ENCODE results near the gene SERGEF.
A peak's percentile ranks its signal among the peaks of the same experiment; 100 is the strongest.

Gene SERGEF

DNA sequence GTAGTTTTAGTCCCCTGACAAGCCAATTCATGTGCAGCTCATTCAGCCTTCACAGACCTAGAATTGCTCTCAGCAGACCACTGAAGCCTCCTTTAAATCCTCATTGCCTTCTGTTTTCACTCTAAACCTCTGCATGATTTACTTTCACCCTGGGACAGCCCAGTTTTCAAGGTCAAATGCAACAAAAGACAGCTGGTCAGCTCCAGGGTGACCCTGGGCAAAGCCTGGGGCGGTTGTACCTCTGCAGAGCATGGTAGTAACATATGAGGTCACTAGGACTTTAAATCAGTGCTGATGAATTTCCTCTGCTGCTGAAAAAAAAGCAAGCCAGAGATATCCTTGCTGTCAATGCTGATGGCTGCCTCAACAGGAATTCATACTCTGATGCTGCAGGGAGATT is 62.2 kb downstream of the SERGEF start:
- no peak for DNase-seq

DNA sequence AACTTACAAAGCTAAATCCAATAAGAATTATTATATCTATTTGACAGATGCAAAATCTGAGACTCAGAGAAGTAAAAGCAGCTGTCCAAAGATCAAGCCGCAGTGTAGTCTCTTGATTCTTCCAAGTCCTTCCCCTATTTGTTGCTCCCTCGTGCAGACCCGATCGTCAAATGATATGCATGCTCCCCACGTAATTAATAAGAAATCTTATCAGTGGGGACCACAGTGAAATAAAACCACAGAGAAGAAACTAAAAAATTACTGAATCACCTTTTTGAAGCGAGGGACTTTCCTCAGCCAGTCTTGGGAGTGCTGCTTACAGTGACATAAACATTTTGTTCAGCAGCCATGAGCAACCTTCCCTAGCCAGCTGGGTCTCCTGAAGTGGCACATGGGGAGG is 64.6 kb downstream of the SERGEF start:
- DNase-seq, result peak; percentile 22

DNA sequence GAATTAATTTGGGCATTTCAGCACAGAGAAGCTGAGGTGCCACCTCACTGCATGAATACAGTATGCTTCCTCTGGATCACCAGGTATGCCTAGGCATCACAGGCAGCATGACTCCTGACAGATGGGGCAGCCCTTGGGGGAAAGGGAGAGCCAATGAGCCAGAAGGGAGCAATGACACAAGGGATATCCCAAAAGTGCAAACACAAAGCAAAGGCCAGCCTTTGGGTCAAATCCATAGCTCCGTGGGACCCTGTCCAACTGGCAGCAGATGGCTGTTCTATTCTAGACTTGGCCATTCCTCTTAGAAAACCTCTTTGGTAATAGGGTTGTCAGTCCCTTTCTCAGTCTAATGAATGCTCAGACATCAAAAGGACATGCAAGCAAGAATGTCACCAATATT is 73.3 kb downstream of the SERGEF start:
- no peak for DNase-seq

DNA sequence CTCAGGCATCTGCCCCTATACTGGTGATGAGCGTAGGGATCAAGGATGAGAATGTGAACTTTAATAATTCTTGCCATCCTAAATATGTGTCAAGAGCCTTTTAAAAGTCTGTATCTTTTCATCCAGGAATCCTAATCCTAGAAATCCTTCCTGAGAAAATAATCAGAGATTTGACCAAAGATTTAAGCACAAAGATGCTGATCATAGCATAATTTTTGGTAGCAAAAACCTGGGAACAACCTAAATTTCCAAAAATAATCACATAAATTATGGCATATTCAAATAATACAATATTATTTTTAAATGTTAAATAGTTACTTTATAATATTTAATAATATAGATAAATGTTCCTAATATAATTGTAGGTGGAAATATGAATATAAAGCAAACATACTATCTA is 76.1 kb downstream of the SERGEF start:
- no peak for DNase-seq

DNA sequence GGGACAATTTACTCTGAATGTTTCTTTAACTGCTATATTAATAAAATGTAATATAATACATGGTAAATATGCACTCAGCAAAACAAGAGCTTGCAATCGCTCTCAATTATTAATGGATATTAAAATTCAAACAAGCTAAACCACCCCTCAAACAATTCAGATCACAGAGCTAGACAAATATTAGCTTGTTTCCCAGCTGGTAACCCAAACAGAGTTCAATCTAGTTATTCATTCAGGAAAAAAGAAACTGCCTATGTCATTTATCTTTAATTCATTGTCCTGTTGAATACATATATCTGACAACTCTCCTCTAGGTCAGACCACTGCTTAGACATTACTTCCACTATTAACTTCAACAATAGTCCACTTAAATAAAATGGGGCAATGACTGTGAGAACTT is 78.7 kb downstream of the SERGEF start:
- DNase-seq, result no peak

DNA sequence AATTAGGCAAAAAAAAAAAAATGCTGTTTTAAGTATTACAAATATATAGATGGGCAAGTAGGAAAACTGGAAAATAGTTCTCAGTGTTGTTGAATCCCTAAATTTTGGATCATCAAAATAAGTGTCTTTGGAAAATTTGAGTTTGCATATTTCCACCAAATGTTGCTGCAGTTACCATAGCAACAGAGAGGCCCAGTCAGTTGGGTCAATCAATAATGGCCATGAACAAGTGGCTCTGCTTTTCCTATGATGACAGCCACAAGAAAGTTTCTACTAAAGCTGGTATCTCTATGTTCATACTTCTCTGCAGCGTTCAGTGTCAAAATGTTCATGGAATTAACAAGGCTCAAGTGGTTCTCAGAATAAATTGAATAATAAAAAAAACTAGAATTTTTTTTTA is 79.1 kb downstream of the SERGEF start:
- no peak for DNase-seq

DNA sequence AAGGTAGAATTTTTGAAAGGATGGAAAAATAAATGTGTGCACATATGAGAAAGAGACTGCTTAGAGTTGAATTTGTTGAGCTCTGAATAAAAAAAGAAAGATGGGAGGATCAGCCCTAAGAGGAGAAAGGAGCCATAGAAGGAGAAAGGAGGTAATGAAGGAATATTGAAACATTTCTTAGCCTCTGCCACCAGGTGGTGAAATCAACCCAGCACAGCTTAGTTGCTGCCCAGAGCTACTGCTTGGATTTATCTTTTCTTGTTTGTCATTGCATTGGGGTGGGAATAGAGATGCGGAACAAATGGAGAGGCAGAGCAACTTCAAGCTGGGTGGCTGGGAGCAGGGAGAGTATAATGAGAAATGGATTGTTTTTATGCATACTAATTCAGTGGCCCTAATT is 80.4 kb downstream of the SERGEF start:
- no peak for DNase-seq

DNA sequence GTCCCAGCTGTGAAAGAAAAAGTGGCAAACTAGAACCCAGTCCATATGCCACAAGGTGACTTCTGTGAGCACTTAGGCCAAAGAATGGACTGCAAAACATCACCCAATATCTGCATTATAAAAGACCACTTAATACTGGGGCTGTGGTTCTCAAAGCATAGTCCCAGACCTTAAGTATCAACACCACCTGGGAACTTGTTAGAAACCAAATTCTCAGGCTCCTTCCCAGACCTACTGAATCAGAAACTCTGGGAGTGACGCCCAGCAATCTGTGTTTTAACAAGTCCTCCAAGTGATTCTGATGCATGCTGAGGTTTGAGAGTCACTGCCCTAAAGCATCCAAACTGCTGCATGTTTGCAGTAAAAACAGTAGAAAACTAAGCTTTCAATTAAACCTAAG is 81.3 kb downstream of the SERGEF start:
- DNase-seq, result no peak

DNA sequence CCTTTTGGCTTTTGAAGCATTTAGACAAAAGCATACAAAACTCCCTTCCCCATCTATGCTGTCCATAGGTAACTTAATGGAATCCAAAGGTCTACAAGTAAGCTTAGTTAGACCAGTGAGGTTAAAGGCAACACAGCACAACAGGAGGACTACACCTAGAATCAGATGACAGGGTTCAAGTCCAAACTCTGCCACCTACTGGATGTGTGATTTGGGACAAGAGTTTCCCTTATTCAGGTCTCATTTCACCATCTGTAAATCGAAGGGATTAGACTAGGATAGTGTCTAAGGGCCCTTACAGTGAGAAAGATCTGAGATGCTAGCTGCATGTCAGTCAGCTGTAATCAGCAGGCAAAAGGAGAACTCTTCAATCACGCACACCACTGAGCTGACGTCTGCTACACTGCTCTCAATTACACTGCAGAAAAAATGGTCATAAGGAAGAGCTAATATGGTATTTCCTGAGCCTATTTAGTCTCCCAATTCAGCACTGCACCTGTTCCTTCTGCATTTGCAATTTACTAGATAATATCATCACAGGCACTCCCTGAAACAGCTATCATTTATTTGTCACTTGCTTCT is 82.2 kb downstream of the SERGEF start:
- DNase-seq, result no peak

DNA sequence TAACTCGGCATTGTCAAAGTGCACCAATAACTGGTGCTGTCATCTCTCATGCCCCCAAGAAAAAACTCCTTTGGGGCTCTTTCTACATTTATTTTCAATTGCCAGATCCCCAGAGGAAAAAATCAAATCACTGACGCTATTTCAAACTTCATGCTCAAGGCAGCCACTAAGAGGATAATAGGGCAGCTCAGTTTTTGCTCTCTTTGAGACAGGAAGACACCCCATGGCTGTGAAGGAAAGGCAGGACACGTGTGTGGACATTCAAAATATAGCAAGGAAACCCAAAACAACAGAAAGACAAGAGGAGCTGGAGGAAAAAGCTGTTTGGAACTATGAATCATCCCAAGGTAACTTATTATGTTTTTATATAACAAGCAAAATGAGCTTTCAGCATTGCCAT is 83.7 kb downstream of the SERGEF start:
- no peak for DNase-seq

DNA sequence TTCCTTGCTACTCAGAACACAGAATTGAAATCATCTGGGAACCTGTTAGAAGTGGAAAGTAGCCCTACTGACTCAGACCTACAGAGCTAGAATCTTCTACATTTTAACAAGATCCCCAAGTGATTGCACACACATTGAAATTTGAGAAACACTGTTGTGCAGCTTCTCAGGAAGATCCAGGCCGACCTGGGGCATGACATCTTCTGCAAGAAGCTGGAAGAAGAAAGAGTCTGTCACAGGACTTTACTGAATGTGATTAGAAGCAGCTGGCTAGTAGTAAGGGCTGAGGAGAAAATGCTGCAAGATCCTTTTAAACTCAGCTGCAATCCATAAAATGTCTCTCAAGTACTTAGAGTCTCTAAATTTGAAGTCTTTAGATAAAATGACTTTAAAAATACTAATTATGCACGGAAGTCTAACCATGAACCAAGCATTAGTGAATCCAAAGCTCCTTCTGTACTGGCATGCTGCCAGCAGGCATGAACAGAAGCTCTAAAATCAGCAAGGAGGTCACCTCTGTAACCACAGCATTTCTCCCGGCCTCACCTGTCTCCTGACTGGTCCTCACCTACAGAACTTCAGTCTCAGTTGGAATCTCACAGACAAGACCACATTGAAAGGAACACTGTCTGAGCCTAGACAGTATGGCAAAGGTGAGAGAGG is 85.0 kb downstream of the SERGEF start:
- no peak for DNase-seq

DNA sequence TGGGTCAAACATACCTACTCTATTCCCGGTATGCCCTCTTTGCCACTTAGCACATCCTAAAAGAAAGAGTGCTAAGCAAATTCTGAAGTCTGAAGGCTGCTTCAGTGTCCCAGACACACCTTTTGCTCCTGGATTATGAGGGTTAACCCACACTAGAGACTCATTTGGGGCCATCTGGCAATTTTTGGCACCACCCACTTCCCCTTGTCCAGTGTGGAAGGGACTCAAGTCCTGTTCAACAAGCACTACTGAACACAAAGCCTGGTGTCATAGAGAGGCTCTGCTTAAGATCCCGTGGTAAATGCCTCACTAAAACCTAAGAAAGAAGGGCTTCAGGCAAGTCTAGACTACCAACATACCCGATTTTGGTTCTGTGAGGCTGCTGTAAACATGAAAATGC is 85.8 kb downstream of the SERGEF start:
- DNase-seq, result no peak

DNA sequence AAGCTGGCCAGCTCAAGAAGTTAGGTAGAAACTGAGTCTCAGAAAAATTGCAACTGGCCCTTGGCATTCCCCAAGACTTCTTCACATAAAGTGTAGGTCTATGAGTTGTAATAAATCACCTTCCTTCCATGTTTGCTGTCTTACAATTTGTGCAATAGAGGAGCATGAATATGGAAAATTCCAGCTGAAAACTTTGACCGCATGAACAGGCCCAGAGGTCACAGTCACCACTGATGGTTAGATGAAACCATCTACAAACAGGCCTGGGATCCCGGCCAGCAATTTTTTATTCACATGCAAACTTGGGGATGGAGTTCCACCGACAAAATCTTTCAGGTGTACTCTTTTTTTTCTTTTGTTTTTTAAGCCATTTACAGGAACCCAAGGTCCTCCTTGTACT is 88.1 kb downstream of the SERGEF start:
- no peak for DNase-seq

DNA sequence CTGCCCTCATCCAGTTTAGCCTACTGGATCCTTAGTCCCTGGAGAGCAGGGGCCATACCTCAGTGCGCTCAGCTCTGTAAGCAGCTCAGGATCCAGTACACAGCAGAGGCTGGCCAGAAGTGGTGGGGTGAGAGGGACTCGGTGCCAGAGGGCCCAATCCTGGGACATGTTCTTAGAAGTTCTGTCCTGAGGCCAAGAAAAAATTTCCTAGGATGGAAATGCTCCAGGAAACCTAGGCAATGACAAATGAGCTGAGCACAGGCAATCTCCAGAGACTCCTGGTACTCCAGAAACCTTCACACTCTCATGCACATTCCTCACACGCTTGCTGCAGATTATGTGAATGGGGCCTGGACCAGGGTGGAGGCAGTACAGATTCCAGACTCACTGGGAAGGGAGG is 89.6 kb downstream of the SERGEF start:
- no peak for DNase-seq

DNA sequence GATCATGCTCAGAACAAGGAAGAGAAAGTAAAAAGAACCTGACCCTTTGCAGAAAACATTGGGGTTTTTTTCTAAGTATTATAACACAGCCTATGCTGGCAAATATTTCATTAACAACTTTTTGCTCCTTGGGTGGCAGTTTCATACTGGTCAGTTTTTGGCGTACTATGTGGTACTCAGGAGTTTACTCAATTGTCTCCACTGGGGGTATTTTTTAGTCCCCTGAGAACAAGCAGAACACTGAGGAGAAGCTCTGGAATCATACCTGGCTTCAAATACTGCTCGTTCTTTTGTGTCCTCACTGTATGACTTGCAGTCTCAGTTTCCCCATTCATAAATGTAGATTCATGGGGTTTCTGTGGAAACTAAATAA is 90.4 kb downstream of the SERGEF start:
- DNase-seq, result no peak

DNA sequence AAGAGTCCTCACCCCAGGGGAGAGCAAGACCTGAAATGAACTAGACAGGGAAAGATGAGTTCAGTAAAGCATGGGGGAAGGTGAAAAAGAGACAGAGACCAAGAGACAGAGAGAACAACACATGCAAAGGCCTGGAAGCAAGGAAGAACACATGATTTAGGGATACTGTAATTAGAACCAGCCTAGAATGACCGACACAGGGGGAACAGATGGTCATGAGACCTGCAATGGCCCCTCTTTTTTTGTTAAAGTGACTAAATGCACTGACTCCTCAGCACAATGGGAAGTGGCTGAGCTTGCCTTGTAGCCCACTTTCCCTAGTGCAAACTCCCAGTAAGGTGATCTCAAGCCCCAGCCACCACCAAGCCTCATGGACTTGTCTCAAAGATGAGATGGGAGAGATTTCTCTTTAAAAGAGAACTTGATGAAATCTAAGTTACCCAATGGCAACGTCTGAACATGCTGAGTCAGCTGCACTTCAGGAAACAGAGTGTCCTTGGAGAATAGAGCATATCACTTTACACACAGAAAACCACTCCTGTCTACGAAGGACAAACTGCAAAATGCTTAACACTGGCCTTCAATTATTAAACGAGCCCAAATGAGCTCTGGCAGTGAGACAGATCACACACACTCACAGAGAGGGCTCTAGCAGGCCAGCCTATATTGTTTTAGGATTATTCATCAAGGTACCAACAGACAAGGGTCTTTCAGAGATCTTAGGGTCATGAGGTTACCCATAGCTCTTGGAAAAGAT is 91.0 kb downstream of the SERGEF start:
- peak; percentile 22 for DNase-seq

DNA sequence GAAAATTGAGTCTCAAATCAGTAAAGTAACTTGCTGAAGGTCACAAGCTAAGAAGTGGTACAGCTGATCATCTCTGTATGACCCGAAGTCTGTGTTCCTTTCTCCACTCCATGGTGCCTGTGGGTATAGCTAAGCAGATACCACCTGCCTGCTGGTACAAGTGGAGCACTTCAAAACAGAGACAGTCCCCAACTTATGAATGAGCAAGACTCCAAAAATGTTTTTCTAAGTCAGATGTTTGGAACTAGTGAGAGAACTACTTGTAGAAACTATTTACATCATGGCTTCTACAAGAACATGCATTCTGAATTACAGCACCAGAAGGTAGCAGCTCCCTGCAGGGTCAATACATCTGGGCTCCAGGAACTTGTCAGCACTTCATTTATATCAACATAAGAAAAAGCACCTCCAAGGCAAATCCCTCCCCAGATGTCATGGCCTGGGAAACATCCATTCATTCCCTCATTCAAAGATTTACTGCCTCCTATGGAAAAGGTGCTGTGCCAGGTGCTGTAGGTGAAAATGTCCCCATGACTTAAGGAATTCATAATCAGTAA is 94.7 kb downstream of the SERGEF start:
- DNase-seq, result no peak

DNA sequence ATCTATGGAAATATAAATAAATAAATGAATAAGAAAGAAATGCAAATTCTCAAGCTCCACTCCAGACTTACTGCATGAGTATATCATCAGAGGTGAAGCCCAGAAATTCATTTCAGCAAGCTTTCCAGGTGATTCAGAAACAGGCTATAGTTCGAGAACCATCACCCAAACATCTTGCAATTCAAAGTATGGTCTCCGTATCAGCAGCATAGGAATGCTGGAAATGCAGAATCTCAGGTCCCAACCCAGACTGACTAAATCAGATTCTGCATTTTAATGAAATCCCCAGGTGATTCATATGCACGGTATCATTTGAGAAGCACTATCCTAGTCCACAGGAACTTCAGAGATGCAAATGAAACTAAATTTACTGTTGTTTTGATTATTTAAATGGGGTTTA is 95.3 kb downstream of the SERGEF start:
- no peak for DNase-seq

DNA sequence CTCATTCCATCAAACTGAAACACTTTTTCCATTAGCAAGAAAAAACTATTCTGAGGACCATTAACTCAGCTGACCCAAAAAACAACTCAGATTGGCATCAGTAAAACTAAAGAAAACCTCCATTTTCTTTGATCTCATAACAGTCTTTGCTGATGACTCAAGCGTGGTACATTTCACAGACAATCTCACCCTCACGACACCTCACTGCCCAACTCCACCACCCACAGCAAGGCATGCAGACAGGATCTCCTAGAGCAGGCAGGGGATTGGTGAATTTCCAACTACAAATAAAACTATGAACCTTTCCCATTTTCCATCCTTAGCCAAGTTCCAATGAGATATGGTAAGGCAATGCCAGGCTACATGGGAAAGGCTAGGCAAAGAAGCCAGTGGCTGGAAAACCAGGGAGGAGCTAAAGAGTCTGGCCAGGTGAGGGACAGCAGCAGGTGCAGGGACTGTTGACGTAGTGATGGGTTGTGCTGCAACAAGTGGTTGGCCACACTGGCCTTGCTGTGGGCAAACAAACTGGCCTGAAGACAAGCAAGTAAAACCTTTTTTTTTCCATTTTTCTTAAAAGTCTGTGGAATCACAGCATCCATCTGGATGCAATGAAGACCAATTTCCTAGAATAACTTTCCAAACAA is 97.2 kb downstream of the SERGEF start:
- DNase-seq, result no peak

DNA sequence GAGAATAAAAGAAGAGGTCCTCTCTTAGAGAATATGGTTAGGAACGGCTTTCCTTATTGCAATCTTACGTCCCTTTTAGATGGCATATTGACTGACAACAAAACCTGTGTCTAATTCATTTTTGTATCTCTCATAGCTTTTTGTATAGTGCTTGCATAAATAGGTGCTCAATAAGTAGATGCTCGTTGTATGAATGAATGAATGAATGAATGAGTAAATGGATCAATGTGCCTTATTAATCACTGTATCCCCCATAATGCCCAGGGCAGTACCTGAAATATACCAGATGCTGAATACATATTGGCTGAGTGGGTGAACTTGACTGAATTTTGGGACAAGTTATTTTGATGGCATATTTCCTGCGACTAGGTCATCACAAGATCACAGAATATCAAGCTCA is 97.9 kb downstream of the SERGEF start:
- no peak for DNase-seq

DNA sequence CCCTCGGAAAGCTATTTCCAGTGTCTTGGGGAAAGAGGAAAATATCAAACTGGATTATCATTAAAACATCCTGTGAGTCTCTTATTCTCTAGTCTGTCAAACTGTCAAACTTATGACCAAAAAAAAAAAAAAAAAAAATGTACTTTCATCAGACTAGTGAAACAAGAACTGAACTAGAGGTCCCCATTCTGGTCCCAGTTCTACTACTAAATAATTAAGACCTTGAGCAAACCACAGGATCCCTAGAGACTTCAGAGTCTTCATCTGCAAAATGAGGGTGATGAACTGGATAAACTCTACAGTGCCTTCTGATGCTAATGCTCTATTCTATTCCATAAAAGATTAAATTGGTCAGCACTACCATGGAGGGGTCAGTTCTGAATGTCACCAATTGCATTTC is 105.8 kb downstream of the SERGEF start:
- DNase-seq, result no peak

DNA sequence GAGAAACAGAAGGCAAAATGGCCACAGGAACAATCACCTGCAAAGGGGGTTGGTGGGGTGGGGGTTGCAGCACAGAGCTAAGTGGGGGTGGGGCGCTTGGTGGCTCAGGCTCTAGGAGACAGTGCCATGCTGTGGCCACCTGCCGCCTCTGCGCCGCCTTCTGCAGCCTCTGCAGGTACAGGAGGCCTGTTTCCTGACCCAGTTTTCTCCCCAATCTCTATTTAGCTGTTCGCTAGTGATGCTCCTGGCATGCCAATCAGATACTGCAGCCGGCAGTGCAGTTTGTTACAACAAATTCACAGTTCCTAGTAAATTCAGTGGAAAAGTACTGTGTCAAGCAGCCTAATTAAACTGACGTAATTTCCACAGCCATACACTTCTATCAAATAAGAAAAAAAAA is 106.4 kb downstream of the SERGEF start:
- DNase-seq, result no peak

DNA sequence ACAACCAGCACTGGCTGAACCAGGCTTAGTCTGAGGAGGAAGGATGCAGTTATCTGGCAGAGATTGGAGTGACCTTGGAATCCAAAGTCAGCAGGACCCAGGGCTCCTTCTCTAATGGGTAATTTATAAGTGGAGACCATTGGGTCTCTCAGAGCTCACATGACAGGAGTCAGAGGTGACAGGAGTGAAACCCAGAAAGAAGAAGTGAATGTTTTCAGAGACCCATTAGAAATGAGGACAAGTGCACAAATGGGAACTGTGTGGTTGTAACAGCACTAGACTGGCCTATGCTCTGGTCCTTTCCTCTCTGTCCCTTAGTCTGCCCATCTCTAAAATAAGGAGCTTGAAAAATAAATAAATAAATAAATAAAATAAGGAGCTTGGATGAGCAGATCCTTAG is 107.4 kb downstream of the SERGEF start:
- no peak for DNase-seq

DNA sequence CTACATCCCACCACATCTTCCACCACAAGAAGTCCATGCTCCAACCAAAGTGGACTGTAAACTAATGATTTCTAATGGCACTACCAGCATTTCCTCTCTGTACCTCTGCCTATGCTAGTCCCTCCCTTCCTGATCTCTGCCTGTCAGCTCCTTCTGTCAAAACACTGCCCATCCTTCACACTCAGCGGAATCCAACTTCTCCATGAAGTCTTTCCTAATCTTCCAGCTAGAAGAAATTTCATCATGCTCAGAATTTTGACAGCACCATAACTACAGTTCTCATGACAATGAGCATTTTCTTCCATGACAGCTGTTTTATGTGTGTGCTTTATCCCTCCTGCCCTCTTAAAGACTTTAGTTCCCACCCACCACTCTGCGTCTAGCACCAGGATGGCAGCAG is 111.4 kb downstream of the SERGEF start:
- DNase-seq, result no peak

All from hematopoietic multipotent progenitor cell treated with erythropoietin and hydrocortisone succinate and interleukin-3 and kit ligand, for 8 days (in vitro differentiated cells).